GM18517 (cell line): ENCODE results near the gene EMB.
"Not testable (repeated sequence)": the region's sequence is repeated elsewhere in the genome, so short reads cannot be mapped to it uniquely, and the experiment has no call there.

Experiments
- ATAC-seq: cut with Tn5 transposase; IDR thresholded peaks from one replicate; pipeline ENCODE4 v1.9.1; 2021; ENCODE audit warnings: mild to moderate bottlenecking, moderate library complexity; ENCODE audit not compliant: unreplicated experiment

The EMB gene, protein sequence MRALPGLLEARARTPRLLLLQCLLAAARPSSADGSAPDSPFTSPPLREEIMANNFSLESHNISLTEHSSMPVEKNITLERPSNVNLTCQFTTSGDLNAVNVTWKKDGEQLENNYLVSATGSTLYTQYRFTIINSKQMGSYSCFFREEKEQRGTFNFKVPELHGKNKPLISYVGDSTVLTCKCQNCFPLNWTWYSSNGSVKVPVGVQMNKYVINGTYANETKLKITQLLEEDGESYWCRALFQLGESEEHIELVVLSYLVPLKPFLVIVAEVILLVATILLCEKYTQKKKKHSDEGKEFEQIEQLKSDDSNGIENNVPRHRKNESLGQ

GRCh38 chr5:50440651-50441492, at the start of gene EMB:
Gene EMB (minus strand): TSS chr5:50441288. CDS start chr5:50441151, 137 bp downstream.
- peak; percentile 47 for ATAC-seq

DNA sequence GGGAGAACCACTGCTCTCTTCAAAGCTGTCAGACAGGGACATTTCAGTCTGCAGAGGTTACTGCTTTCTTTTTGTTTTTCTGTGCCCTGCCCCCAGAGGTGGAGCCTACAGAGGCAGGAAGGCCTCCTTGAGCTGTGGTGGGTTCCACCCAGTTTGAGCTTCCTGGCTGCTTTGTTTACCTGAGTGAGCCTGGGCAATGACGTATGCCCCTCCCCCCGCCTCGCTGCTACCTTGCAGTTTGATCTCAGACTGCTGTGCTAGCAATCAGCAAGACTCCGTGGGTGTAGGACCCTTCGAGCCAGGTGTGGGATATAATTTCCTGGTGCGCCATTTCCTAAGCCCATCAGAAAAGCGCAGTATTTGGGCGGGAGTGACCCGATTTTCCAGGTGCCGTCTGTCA, 48.4 kb upstream of the EMB start:
- not testable (repeated sequence) for ATAC-seq

GRCh38 chr5:50478790-50479189, 37.7 kb upstream of the EMB start:
- not testable (repeated sequence) for ATAC-seq

DNA sequence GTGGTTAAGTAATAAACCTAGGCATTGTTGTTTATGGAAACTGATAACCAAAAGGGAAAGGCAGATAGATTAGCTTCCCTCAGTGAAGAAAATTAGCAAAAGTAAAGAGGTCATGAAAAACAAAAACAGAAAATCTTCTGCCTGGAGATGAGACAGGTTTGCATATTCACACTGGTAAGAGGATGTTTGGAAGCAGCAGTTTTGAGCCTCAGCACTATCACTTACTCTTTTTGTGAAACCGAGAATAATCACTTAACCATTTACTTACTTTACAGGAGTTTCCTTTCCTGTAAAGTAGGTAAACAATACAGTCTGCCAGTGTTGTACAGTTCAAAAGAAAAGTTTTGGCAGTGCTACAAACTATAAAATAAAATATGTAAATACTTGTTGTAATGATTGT, 35.5 kb upstream of the EMB start:
- ATAC-seq = peak; percentile 99

DNA sequence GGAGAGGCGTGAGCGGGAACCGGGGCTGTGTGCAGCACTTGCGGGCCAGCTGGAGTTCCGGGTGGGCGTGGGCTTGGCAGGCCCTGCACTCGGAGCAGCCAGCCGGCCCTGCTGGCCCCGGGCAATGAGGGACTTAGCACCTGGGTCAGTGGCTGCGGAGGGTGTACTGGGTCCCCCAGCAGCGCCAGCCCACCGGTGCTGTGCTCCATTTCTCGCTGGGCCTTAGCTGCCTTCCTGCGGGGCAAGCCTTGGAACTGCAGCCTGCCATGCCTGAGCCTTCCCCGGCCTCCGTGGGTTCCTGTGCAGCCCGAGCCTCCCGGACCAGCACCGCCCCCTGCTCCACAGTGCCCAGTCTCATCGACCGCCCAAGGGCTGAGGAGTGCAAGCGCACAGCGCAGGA, 23.9 kb upstream of the EMB start:
- ATAC-seq = not testable (repeated sequence)

DNA sequence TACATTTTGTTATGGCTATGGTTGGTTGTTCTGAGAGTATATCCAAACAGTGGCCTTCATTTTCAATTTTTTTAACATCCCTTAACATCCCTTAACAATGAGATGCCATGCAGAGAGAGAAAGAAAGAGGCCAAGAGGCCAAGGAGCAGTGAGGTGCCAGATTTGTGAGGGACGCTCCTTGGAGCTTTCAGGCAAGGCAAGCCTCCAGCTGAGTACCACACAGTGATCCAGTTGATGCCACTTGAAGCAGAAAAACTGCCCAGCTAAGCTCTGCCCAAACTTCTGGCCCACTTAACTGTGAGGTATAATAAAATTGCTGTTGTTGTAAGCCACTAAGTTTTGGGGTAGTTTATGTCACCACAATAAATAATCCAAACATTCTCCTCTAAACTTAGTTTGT, 22.6 kb upstream of the EMB start:
- no peak for ATAC-seq

DNA sequence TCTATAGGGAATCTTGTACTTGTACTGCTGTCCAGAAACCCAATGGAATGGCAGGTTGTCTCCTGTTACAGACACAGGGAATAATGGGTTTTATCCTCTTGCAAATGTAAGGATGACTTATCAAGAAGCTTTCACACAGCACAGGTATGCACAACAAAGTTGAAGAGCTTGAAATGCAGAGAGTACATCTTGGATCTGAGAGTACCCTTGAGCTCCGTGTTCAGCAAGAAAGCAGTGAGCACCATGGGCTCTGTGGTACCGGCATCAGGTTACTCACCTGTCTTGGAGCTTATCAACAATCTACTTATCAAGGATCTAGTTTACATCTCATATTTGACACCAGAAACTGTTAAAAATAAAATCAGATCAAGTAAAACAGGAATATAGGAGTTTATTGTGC, 22.0 kb upstream of the EMB start:
- no peak for ATAC-seq

DNA sequence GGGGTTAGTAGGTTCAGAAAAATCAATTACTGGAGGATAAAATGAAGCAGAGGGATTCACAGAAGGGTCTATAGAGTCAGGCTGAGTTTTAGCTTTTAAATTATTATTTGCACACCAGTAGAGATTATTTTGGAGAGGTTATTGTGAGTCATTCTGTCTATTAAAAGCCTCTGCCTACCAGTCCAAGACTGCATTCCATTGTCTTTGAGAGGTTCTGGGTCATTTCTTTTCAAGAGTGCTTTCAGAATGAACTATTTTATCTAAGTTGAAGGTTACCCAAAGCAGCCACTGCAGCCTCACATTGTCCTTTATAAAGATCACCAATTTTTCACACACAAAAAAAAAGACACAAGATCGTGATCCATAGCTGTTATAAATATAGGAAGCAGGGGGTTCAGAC, 21.5 kb upstream of the EMB start:
- not testable (repeated sequence) for ATAC-seq

GRCh38 chr5:50458372-50458771, 17.3 kb upstream of the EMB start:
- ATAC-seq = not testable (repeated sequence)

- not testable (repeated sequence) for ATAC-seq
Measured at GRCh38 chr5:50449241-50449640, 8.2 kb upstream of the EMB start.

DNA sequence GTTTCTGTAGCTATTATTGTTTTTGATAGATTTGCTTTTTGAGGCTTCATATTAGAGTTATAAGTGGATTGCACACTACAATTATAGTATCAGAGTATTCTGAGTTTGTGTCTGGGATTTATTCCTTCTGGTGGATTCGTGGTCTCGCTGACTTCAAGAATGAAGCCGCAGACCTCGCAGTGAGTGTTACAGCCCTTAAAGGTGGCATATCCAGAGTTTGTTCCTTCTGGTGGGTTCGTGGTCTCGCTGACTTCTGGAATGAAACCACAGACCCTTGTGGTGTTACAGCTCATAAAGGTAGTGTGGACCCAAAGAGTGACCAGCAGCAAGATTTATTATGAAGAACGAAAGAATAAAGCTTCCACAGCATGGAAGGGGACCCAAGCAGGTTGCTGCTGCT, 6.9 kb upstream of the EMB start:
- no peak for ATAC-seq

DNA sequence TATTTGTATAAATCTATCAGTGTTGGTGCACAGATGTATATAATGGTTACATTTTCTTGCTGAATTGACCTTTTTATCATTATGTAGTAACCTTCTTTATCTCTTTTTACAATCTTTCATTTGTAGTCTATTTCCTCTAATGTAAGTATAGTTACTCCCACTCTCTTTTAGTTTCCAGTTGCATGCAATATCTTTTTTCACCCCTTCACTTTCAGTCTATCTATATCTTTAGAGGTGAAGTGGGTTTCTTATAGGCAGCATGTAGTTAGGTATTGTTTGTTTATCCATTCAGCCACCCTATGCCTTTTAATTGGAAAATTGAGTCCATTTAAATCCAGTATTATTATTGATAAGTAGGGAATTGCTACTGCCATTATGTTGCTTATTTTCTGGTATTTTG, 6.1 kb upstream of the EMB start:
- ATAC-seq = no peak

- ATAC-seq = peak; percentile 87
Measured at GRCh38 chr5:50445296-50445949, 4.3 kb upstream of the EMB start.

DNA sequence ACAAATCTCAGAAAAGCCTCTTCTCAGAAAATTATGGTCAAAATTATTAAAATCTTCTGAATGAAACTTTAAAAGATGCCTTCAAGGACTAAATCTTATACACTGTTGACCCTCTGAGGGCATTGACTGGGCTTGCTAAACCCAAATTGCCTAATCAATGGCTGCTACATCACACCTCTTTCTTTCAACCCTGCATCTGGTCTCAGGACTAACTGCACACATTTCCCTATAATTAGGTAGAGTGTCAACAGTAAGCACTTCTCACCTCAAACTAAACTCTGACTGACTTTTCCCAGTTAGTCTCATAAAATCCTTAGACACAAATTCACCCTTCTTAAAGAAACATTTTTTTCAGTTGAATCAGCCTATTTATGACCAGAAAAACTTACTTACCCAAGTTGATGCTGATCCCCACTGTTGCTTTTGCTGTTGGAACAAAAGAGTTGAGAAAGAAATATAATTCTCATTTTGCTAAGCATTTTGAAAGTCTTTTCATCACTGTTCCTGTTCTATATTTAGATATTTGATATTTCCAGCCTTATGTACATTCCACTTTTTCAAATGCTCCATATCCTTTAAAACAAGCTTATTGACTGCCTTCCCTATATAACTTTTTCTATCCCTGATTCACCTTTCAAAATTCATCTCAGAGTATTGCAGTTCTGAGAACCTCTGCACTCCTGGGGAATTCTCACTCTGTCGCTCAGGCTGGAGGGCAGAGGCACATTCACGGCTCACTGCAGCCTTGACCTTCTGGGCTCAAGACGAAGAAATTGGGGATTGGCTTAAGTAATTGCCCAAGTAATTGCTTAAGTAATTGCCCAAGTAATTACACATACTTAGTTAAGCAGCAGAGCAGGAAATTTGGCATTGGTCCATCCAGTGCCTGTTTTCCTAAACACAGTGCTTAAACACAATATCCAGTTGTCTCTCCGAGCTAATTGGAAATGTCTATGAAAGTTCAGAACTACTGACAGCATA, 1.8 kb upstream of the EMB start:
- not testable (repeated sequence) for ATAC-seq

DNA sequence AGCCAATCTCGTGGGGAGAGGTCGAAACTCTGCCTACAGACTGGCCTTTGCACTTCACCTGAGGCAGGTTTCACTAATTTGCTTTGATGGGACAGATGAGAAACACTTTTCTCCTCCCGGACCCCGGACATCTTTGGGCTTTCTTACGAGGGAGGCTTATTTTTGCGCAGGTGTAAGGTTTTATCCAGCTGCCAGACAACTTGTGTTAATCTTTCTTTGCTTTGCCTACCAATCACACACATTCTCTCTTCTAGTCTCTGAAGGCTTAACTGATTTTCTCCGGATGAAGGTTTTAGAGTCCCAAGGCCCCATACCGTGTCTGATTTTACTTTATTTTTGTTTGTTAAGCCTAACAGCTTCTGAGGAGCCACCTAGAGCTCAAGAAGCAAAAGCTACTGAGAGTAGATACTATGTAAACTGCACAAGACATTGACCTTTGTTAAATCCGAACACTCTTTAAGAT, 436 bp upstream of the EMB start:
- ATAC-seq = peak; percentile 4

DNA sequence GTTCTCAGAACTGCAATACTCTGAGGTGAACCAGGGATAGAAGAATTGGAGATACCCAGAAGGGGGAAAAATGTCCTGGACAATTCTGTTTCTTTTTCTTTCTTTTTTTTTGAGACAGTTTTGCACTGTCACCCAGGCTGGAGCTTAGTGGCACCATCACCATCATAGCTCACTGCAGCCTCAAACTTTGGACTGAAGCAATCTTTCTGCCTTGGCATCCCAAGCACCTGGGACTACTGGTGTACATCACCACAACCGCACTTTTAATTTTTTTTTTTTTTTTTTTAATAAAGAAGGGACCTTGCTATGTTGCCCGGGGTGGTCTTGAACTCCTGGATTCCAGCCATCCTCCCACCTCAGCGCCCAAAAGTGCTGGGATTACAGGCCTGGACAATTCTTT, 1.9 kb downstream of the EMB start:
- no peak for ATAC-seq

DNA sequence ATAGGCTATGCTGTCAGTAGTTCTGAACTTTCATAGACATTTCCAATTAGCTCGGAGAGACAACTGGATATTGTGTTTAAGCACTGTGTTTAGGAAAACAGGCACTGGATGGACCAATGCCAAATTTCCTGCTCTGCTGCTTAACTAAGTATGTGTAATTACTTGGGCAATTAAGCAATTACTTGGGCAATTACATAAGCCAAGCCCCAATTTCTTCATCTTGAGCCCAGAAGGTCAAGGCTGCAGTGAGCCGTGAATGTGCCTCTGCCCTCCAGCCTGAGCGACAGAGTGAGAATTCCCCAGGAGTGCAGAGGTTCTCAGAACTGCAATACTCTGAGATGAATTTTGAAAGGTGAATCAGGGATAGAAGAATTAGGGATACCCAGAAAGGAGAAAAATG, 3.0 kb downstream of the EMB start:
- ATAC-seq = not testable (repeated sequence)

GRCh38 chr5:50435168-50435567, 5.9 kb downstream of the EMB start:
- ATAC-seq = no peak

- not testable (repeated sequence) for ATAC-seq
Measured at GRCh38 chr5:50431133-50431904, 9.8 kb downstream of the EMB start.
